GM21515 (cell line): ENCODE results near the gene NXPH3.

Experiments
- ATAC-seq: cut with Tn5 transposase; IDR thresholded peaks from one replicate; pipeline ENCODE4 v1.9.1; 2021; ENCODE audit not compliant: unreplicated experiment

NXPH3 gene

GRCh38 chr17:49618028-49618611 lies 42.4 kb downstream of the NXPH3 start:
- no peak for ATAC-seq

GRCh38 chr17:49621420-49621819 lies 45.7 kb downstream of the NXPH3 start:
- no peak for ATAC-seq

GRCh38 chr17:49621946-49622529 lies 46.4 kb downstream of the NXPH3 start:
- ATAC-seq = no peak

DNA sequence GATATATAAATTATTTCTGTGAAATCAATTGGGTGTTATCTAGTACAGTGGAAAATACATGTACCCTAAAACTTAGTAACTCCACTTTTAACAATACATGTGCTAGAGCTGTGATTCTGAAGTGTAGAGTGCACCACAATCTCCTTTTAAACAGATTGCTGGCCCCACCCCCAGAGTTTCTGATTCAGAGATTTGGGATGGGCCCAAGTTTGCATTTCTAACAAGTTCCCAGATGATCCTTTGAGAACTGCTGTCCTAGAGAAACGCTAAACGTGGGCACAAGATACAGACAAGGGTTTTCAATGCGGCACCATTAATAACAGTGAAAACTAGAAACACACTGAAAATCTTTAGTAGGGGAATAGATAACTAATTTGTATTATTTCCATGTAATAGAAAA lies 49.2 kb downstream of the NXPH3 start:
- no peak for ATAC-seq

GRCh38 chr17:49629447-49629846 lies 53.8 kb downstream of the NXPH3 start:
- ATAC-seq = no peak

- ATAC-seq = no peak
These were observed 54.6 kb downstream of the NXPH3 start for GRCh38 chr17:49630113-49630900.

- no peak for ATAC-seq
These were observed 55.8 kb downstream of the NXPH3 start for GRCh38 chr17:49631496-49631895.
